Omental fat pad (tissue), 4 donors: ENCODE measurements around the gene LYRM2. TPM values are rescaled to one million over a fixed set of nuclear protein-coding genes. Genes with fewer than 3 reads are reported as not detected.

Experiments used
- ATAC-seq: fragments of 150-250 bp; one replicate; pipeline ENCODE4 v1.9.1; 2016; ENCODE audit warnings: mild to moderate bottlenecking, moderate library complexity; ENCODE audit not compliant: low FRiP score
- DNase-seq: peaks from one replicate; pipeline ENCODE4 v3.0.0-alpha.2; 2019; ENCODE audit warnings: low spot score
- total RNA-seq, 4 donors: library from RNA; depleted of rRNA; stranded (reverse); fragments of >200 nt; gene quantifications; one replicate each; pipeline ENCODE4 v1.1.0, GENCODE V29; 2016
- TF ChIP-seq, protein P1 (sequence below), 3 donors: fragments of 450-650 bp; IDR thresholded peaks; one replicate each; pipeline ENCODE4 v1.5.1; 2016 to 2017; ENCODE audit warnings: antibody characterized with exemption in 3 of 3, mild to moderate bottlenecking in 3 of 3, moderate library complexity in 2 of 3

LYRM2 gene
- total RNA-seq, 4 donors from 2014 or later: 12.7 to 21.3 (median 20.3) TPM

DNA sequence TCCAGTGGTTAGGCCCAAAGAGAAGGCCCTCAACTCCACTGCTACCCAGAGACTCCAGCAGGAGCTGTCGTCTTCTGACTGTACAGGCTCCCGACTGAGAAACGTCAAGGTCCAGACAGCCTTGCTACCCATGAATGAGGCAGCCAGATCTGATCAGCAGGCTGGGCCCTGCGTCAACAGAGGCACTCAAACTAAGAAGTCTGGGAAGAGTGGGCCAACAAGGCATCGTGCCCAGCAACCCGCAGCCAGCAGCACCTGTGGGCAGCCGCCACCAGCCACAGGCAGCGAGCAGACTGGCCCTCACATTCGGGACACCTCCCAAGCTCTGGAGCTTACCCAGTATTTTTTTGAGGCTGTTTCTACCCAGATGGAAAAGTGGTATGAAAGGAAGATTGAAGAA, 8.1 kb downstream of the LYRM2 start:
- no peak for DNase-seq
- TF ChIP-seq, protein P1, sequence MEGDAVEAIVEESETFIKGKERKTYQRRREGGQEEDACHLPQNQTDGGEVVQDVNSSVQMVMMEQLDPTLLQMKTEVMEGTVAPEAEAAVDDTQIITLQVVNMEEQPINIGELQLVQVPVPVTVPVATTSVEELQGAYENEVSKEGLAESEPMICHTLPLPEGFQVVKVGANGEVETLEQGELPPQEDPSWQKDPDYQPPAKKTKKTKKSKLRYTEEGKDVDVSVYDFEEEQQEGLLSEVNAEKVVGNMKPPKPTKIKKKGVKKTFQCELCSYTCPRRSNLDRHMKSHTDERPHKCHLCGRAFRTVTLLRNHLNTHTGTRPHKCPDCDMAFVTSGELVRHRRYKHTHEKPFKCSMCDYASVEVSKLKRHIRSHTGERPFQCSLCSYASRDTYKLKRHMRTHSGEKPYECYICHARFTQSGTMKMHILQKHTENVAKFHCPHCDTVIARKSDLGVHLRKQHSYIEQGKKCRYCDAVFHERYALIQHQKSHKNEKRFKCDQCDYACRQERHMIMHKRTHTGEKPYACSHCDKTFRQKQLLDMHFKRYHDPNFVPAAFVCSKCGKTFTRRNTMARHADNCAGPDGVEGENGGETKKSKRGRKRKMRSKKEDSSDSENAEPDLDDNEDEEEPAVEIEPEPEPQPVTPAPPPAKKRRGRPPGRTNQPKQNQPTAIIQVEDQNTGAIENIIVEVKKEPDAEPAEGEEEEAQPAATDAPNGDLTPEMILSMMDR (IDR thresholded peaks at IDR 0.05): no peak
- ATAC-seq: no peak

DNA sequence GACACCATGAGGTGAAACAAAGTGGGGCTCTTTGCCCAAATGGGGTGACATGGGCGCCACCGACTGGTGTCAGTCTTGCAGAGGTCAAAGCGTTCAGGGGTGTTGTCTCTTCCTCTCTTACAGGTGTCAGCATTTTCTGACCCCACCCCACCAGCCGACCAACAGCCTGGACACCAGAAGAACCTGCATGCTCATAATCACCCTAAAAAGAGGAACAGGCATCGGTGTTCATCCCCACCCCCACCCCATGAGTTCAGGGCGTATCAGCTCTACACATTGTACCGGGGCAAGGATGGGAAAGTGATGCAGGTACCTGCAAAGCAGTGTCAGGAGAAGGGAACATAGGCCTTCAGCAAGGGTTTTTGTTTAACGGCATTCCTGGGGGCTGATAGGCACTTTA, 14.8 kb downstream of the LYRM2 start:
- ATAC-seq: no peak
- no peak for DNase-seq
- TF ChIP-seq, protein P1 (IDR thresholded peaks at IDR 0.05): no peak

DNA sequence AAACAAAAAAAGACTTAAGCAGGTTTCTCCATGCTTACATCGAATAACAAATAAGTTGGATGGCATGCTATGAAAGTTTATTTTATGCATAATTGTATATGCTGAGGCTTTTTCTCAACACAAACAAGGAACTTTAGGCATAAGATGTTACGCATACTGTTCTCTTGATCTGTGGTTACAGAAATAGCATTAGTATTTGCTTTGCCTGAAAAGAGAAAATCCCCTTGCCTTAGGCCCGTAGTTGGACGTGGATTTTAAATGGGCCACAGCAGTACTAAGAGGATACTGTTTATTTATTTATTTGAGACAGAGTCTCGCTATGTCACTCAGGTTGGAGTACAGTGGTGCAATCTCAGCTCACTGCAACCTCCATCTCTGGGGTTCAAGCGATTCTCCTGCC, 19.0 kb downstream of the LYRM2 start:
- DNase-seq (no peak), ATAC-seq (no peak)
- TF ChIP-seq, protein P1 (IDR thresholded peaks at IDR 0.05): no peak

DNA sequence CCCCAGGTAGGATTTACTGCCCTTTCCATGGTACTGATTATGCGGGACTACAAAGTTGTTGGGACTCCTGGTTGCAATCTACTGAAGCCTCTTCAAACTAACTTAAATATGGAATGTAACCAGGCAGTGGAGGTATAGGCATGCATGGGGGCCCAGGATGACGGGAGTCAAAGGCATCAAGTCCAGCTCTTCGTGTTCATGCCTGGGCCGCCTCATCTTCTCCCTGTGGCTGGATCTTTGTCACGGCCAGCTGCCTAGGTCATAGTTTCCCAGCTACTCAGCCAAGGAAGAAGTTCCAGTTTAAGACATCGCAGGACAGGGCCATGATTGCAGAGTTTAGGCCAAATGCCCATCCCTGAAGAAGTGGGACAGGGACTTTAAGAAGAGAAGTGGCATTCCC, 20.5 kb downstream of the LYRM2 start:
- ATAC-seq (no peak), DNase-seq (no peak)
- TF ChIP-seq, protein P1 (IDR thresholded peaks at IDR 0.05): no peak

DNA sequence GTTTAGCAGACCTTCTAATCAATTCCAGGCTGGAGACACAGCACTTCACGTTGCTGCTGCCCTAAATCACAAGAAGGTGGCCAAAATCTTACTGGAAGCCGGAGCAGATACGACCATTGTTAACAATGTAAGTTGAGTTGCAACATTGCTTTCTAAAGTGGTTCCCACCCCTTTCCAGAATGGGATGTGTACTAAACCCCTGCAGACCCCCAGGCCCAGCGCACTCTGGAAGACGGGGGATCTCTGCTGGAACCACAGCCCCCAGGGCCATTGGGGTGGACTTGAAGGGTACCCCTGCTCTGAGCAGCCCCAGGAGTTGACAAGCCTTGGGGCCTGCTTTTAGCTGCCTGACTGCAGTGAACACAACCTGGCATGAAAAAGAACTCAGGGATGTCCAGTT, 22.0 kb downstream of the LYRM2 start:
- TF ChIP-seq, protein P1 (IDR thresholded peaks at IDR 0.05): no peak
- ATAC-seq (no peak), DNase-seq (no peak)

DNA sequence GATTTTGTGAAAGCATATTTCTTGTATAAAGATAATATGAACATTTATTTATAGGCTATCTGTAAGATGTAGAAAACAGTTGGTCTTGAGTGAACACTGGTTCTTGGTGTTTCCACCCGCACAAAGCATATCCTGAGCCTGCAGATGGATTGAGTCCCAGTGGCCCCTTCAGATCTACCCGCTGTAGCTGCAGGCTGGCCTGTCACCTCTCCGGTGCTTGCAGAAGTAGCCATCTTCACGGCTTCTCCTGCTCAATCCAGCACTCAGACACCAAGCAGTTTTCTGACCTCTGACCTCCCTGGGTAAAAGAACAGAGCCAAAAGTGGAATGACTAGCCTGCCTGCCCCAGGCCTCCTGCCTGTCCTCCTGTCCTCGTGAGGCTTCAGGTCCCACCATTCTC, 22.7 kb downstream of the LYRM2 start:
- TF ChIP-seq, protein P1 (IDR thresholded peaks at IDR 0.05): no peak
- ATAC-seq (no peak), DNase-seq (no peak)

DNA sequence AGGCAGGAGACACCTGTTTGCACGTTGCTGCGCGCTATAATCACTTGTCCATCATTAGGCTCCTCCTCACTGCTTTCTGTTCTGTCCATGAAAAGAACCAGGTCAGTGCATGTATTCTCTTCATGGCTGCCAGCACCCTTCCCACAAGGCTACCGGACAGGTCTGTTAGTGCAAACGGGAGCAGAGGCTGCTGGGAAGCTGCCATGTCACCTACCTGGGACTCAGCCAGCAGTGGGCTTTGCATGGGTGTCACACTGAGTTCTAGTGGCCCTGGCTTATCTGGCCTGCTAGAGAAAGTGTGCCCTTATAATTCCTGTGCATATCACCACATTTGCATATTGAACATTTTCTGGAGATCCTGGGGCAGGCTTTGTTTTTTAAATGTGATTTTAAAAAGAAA, 24.8 kb downstream of the LYRM2 start:
- DNase-seq (no peak), ATAC-seq (no peak)
- TF ChIP-seq, protein P1 (IDR thresholded peaks at IDR 0.05): no peak
